ENCODE measurements around the gene ZEB1. TPM values are rescaled to one million over a fixed set of nuclear protein-coding genes. Genes with fewer than 3 reads are reported as not detected.

ZEB1 gene
- total and polyA plus RNA-seq, 4 donors: 36.8 to 214 (median 153) TPM

DNA sequence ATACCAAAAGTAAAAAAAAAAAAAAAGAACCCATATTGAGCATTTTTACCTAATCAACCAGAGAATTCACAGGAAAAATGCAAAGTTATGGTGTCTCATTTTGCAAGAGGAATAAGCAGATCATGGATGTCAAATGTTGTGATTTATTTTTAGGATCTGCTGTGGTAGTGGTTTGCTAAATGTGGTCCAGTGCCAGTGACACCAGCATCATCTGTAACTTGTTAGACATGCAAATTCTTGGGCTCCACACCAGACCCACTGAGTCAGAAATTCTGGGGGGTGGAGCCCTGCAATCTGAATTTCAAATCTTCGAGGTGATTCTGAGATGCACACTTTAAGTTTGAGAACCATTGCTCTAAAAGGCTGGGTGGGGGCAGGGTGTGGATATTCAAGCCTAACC lies 30.1 kb upstream of the ZEB1 start:
- Histone ChIP-seq H3K27me3 (ENCODE audit: control insufficient read depth in 1 of 2, insufficient read depth in 2 of 2, low read length in 1 of 2) (no peaks in the 10 kb centered on the region), H3K9me3 (ENCODE audit: control insufficient read depth, low read length) (no peaks in the 10 kb centered on the region), H3K4me1 (ENCODE audit: control insufficient read depth in 1 of 2, insufficient read depth in 2 of 2, low read length in 2 of 2) (no peaks in the 10 kb centered on the region), H3K27ac (ENCODE audit: low read depth in 1 of 2, low read length in 2 of 2) (no peak overlapping the region), H3K36me3 (ENCODE audit: control insufficient read depth in 1 of 2, insufficient read depth in 2 of 2, low read length in 1 of 2) (no peaks in the 10 kb centered on the region), H3K4me3 (ENCODE audit: low read length in 2 of 2) (no peak overlapping the region)
- intact Hi-C loops (cut with DNase I): no loop called here
- no peak for ATAC-seq (ENCODE audit: low FRiP score)
- 93 to 94% methylated on average over 1 of the region's 1 CpG for WGBS, 2 donors
- DNase-seq: no peak

DNA sequence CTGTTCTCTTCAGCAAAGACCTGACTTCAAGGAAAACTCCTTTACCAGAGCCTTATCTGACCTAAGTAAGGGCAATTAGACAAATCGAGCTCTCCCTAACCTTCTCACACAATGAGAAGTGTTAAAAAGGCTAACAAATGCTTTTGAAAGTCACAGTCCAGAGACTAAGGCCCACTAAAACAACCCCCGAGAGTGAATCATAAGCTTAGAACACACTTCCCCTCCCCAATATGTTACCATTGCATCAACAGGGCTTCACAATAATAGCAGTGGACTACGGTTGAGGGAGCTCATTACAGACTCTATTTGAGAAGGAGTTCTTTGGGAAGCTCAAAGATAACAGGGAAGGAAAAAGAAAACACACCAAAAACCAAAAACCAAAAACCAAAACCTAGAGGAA lies 28.6 kb upstream of the ZEB1 start:
- DNase-seq (no peak), ATAC-seq (ENCODE audit: low FRiP score) (no peak)
- 84 to 85% methylated on average over 3 of the region's 3 CpGs for WGBS, 2 donors

DNA sequence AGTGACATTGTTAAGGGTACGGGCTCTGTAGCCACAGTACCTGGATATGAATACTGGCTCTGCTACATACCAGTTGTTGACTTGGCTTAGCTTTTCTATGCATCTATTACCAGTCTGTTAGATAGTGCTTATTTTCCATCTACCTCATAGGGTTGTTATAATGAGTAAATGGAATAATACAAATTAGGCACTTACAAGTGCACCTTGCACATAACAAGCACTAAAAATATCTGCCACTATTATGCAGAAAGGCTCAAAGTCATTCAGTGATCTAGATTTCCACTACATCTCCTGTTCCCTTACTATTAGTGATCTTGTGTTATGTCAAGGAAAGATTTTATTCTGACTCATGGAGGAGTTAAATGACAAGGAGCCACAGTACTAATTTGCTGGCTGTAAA lies 27.9 kb upstream of the ZEB1 start:
- no peaks in the 10 kb centered on the region for H3K4me1 ChIP-seq (ENCODE audit: control insufficient read depth in 1 of 2, insufficient read depth in 2 of 2, low read length in 2 of 2)
- no peaks in the 10 kb centered on the region for H3K36me3 ChIP-seq (ENCODE audit: control insufficient read depth in 1 of 2, insufficient read depth in 2 of 2, low read length in 1 of 2)
- H3K4me3 ChIP-seq (ENCODE audit: low read length in 2 of 2): no peak overlapping the region
- 97% methylated on average over 1 of the region's 1 CpG for WGBS, 2 donors
- DNase-seq: no peak
- no peaks in the 10 kb centered on the region for H3K9me3 ChIP-seq (ENCODE audit: control insufficient read depth, low read length)
- intact Hi-C loops (cut with DNase I): no loop called here
- H3K27me3 ChIP-seq (ENCODE audit: control insufficient read depth in 1 of 2, insufficient read depth in 2 of 2, low read length in 1 of 2): no peaks in the 10 kb centered on the region
- ATAC-seq (ENCODE audit: low FRiP score): no peak
- no peak overlapping the region for H3K27ac ChIP-seq (ENCODE audit: low read depth in 1 of 2, low read length in 2 of 2)

More for the DNA sequence above, 28.6 kb upstream of the ZEB1 start:
- H3K4me1 ChIP-seq (ENCODE audit: control insufficient read depth in 1 of 2, insufficient read depth in 2 of 2, low read length in 2 of 2): no peaks in the 10 kb centered on the region
- no peaks in the 10 kb centered on the region for H3K27me3 ChIP-seq (ENCODE audit: control insufficient read depth in 1 of 2, insufficient read depth in 2 of 2, low read length in 1 of 2)
- H3K9me3 ChIP-seq (ENCODE audit: control insufficient read depth, low read length): no peaks in the 10 kb centered on the region
- no peak overlapping the region for H3K4me3 ChIP-seq (ENCODE audit: low read length in 2 of 2)
- intact Hi-C loops (cut with DNase I): no loop called here
- no peak overlapping the region for H3K27ac ChIP-seq (ENCODE audit: low read depth in 1 of 2, low read length in 2 of 2)
- H3K36me3 ChIP-seq (ENCODE audit: control insufficient read depth in 1 of 2, insufficient read depth in 2 of 2, low read length in 1 of 2): no peaks in the 10 kb centered on the region

DNA sequence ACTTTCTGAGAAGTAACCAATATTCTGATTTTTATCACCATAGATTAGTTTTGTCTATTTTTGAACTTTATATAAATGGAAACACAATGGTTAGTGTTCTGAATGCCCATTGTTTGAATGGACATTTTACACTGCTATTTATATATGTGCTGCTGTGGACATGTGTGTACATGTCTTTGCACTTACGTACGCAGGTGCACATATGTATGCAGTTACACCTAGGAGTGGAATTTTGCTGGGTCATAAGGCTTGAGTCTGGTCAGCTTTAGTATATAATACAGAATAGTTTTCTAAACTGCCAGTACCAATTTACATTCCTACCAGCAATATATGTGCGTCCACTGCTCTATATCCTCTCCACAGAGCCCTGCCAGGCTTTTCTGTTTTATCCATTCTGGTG lies 24.5 kb upstream of the ZEB1 start:
- Histone ChIP-seq H3K27ac (ENCODE audit: low read depth in 1 of 2, low read length in 2 of 2) (no peak overlapping the region), H3K27me3 (ENCODE audit: control insufficient read depth in 1 of 2, insufficient read depth in 2 of 2, low read length in 1 of 2) (no peaks in the 10 kb centered on the region), H3K9me3 (ENCODE audit: control insufficient read depth, low read length) (no peaks in the 10 kb centered on the region), H3K4me1 (ENCODE audit: control insufficient read depth in 1 of 2, insufficient read depth in 2 of 2, low read length in 2 of 2) (no peaks in the 10 kb centered on the region), H3K36me3 (ENCODE audit: control insufficient read depth in 1 of 2, insufficient read depth in 2 of 2, low read length in 1 of 2) (no peaks in the 10 kb centered on the region), H3K4me3 (ENCODE audit: low read length in 2 of 2) (no peak overlapping the region)
- whole genome bisulfite sequencing, 2 donors: 96 to 97% methylated on average over 3 of the region's 3 CpGs
- intact Hi-C loops (cut with DNase I): no loop called here
- DNase-seq: no peak
- ATAC-seq (ENCODE audit: low FRiP score): no peak

DNA sequence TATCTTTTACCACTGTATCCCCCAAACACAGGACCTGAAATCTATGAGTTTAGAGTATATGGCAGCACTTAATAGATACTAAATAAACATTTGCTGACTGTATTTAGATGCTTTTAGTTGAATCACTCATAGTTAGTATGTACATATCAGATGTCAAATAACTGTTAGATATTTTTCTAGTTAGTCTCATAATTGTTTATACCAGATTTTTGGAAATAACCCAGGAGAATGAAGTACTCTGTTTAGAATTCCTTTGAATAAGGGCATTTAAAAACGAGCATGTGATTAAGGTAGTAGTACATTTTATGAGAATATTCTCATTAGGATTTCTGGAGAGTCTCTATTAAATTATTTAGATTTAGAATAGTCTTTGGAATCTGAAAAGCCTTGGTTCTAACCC lies 22.3 kb upstream of the ZEB1 start:
- WGBS, 2 donors: 49 to 61% methylated on average over 1 of the region's 1 CpG
- no peak overlapping the region for H3K4me3 ChIP-seq (ENCODE audit: low read length in 2 of 2)
- no peaks in the 10 kb centered on the region for H3K36me3 ChIP-seq (ENCODE audit: control insufficient read depth in 1 of 2, insufficient read depth in 2 of 2, low read length in 1 of 2)
- H3K27me3 ChIP-seq (ENCODE audit: control insufficient read depth in 1 of 2, insufficient read depth in 2 of 2, low read length in 1 of 2): no peaks in the 10 kb centered on the region
- ATAC-seq (ENCODE audit: low FRiP score) (no peak), DNase-seq (no peak)
- no peak overlapping the region for H3K27ac ChIP-seq (ENCODE audit: low read depth in 1 of 2, low read length in 2 of 2)
- intact Hi-C loops (cut with DNase I): no loop called here
- H3K9me3 ChIP-seq (ENCODE audit: control insufficient read depth, low read length): no peaks in the 10 kb centered on the region
- H3K4me1 ChIP-seq (ENCODE audit: control insufficient read depth in 1 of 2, insufficient read depth in 2 of 2, low read length in 2 of 2): no peaks in the 10 kb centered on the region

DNA sequence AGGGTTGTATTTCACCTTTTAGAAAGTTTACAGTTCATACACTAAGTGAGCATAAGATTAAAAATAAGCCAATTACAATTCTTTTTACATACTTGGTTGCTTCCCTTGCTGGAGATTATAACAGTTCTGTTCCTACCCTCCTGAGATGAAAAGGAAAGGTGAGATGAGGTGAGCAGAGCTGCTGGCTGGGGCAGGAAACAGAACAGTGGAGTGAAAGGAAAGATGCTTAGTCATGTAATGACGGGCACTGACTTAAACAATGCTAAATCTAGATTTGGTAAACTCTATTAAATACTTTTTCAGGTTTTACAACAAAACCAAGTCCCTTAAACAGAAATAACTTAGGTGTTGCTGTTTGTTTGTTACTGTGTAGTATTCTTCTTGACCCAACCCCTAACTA lies 19.9 kb upstream of the ZEB1 start:
- H3K36me3 ChIP-seq (ENCODE audit: control insufficient read depth in 1 of 2, insufficient read depth in 2 of 2, low read length in 1 of 2): no peaks in the 10 kb centered on the region
- H3K27ac ChIP-seq (ENCODE audit: low read depth in 1 of 2, low read length in 2 of 2): no peak overlapping the region
- H3K27me3 ChIP-seq (ENCODE audit: control insufficient read depth in 1 of 2, insufficient read depth in 2 of 2, low read length in 1 of 2): no peaks in the 10 kb centered on the region
- H3K4me3 ChIP-seq (ENCODE audit: low read length in 2 of 2): no peak overlapping the region
- ATAC-seq (ENCODE audit: low FRiP score) (no peak), DNase-seq (no peak)
- H3K4me1 ChIP-seq (ENCODE audit: control insufficient read depth in 1 of 2, insufficient read depth in 2 of 2, low read length in 2 of 2): no peaks in the 10 kb centered on the region
- no peaks in the 10 kb centered on the region for H3K9me3 ChIP-seq (ENCODE audit: control insufficient read depth, low read length)
- intact Hi-C loops (cut with DNase I): no loop called here
- WGBS, 2 donors: 30 to 54% methylated on average over 1 of the region's 1 CpG

DNA sequence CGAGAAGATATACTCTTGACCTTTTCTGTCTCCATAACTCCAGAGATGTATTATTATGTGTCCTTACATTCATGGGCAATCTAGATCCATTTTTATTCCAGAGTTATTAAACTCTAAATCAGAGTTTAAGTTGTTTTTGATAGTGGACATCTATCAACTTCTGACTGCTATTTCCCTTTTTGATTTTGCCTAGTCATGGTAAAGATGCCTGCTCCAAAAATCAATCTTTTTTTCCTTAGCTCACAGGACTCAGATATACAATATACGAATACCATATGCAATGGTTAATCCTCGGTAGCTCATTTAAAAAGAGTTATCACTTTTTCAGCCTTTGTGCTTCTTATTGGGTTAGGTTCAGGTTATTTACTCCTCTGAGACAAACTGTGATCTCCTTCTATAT lies 15.8 kb upstream of the ZEB1 start:
- Histone ChIP-seq H3K27ac (ENCODE audit: low read depth in 1 of 2, low read length in 2 of 2) (no peak overlapping the region), H3K36me3 (ENCODE audit: control insufficient read depth in 1 of 2, insufficient read depth in 2 of 2, low read length in 1 of 2) (no peaks in the 10 kb centered on the region), H3K4me1 (ENCODE audit: control insufficient read depth in 1 of 2, insufficient read depth in 2 of 2, low read length in 2 of 2) (no peaks in the 10 kb centered on the region), H3K9me3 (ENCODE audit: control insufficient read depth, low read length) (no peaks in the 10 kb centered on the region), H3K27me3 (ENCODE audit: control insufficient read depth in 1 of 2, insufficient read depth in 2 of 2, low read length in 1 of 2) (no peaks in the 10 kb centered on the region), H3K4me3 (ENCODE audit: low read length in 2 of 2) (no peak overlapping the region)
- DNase-seq (no peak), ATAC-seq (ENCODE audit: low FRiP score) (no peak)
- WGBS, 2 donors: 80 to 82% methylated on average over 3 of the region's 3 CpGs
- intact Hi-C loops (cut with DNase I): no loop called here

DNA sequence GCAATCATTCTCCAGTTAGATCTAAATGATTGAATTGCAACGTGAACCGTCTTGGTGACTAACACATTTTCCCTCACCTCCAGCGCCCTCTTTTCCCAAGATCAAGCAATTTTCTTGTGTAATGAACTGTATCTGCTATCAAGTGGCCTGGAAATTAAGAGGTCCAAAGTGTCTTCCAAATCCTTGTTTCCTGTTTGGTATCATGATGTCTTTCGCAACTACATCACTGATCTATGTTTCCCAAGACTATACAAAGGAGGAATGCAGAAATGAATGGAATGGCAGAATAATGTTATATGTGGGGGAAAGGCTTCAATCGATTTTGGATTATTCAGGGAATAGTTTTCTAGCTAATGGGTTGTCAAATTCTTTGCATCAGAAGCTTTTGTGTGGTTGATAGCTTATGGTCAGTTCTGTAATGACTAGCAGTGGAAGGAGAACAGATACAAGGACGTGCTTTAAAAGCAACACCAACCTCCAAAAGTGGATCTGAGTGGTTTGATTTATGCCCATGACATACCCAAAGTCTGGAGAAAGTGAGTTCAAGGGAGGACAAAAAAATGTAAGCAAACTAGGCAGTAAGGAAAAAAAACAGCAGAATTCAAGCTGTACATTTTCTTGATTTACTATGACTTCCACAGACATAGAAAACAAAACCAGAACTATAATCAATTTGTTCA lies 14.6 kb upstream of the ZEB1 start:
- H3K4me3 ChIP-seq (ENCODE audit: low read length in 2 of 2): no peak overlapping the region
- intact Hi-C loops (cut with DNase I): no loop called here
- H3K27ac ChIP-seq (ENCODE audit: low read depth in 1 of 2, low read length in 2 of 2): no peak overlapping the region
- H3K4me1 ChIP-seq (ENCODE audit: control insufficient read depth in 1 of 2, insufficient read depth in 2 of 2, low read length in 2 of 2): no peaks in the 10 kb centered on the region
- no peak for DNase-seq
- 86 to 90% methylated on average over 6 of the region's 6 CpGs for WGBS, 2 donors
- H3K36me3 ChIP-seq (ENCODE audit: control insufficient read depth in 1 of 2, insufficient read depth in 2 of 2, low read length in 1 of 2): no peaks in the 10 kb centered on the region
- no peak for ATAC-seq (ENCODE audit: low FRiP score)
- H3K9me3 ChIP-seq (ENCODE audit: control insufficient read depth, low read length): no peaks in the 10 kb centered on the region
- no peaks in the 10 kb centered on the region for H3K27me3 ChIP-seq (ENCODE audit: control insufficient read depth in 1 of 2, insufficient read depth in 2 of 2, low read length in 1 of 2)

DNA sequence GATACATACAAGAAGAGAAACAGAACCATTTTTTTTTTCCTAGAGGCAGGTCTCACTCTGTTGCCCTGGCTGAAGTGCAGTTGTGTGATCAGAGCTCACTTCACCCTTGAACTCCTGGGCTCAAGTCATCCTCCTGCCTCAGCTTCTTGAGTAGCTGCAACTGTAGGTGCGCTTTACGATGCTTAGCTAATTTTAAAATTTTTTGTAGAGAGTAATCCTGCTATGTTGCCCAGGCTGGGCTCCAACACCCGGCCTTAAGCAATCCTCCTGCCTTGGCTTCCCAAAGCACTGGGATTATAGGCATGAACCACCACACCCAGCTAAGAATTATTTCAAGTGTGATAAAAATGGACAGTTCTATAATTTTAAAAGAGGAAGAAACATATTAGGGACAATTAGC lies 5.6 kb upstream of the ZEB1 start:
- intact Hi-C loops (cut with DNase I): loop anchor here in 1 of 2 donors (10.0 kb wide), 1 partner anchor 291 kb away; no protein-coding TSS in a partner anchor
- WGBS, 2 donors: 97 to 100% methylated on average over 3 of the region's 3 CpGs
- ATAC-seq (ENCODE audit: low FRiP score) (no peak), DNase-seq (no peak)
- H3K4me1 ChIP-seq (ENCODE audit: control insufficient read depth in 1 of 2, insufficient read depth in 2 of 2, low read length in 2 of 2): no peaks in the 10 kb centered on the region
- H3K36me3 ChIP-seq (ENCODE audit: control insufficient read depth in 1 of 2, insufficient read depth in 2 of 2, low read length in 1 of 2): no peaks in the 10 kb centered on the region
- no peaks in the 10 kb centered on the region for H3K27me3 ChIP-seq (ENCODE audit: control insufficient read depth in 1 of 2, insufficient read depth in 2 of 2, low read length in 1 of 2)
- H3K4me3 ChIP-seq (ENCODE audit: low read length in 2 of 2): no peak overlapping the region
- no peak overlapping the region for H3K27ac ChIP-seq (ENCODE audit: low read depth in 1 of 2, low read length in 2 of 2)
- no peaks in the 10 kb centered on the region for H3K9me3 ChIP-seq (ENCODE audit: control insufficient read depth, low read length)
